ENCODE measurements around the gene FBXL7. TPM values are rescaled to one million over a fixed set of nuclear protein-coding genes. Genes with fewer than 3 reads are reported as not detected.

FBXL7 gene
- total RNA-seq, 1 donor from 2014 or later: 12.3 TPM

DNA sequence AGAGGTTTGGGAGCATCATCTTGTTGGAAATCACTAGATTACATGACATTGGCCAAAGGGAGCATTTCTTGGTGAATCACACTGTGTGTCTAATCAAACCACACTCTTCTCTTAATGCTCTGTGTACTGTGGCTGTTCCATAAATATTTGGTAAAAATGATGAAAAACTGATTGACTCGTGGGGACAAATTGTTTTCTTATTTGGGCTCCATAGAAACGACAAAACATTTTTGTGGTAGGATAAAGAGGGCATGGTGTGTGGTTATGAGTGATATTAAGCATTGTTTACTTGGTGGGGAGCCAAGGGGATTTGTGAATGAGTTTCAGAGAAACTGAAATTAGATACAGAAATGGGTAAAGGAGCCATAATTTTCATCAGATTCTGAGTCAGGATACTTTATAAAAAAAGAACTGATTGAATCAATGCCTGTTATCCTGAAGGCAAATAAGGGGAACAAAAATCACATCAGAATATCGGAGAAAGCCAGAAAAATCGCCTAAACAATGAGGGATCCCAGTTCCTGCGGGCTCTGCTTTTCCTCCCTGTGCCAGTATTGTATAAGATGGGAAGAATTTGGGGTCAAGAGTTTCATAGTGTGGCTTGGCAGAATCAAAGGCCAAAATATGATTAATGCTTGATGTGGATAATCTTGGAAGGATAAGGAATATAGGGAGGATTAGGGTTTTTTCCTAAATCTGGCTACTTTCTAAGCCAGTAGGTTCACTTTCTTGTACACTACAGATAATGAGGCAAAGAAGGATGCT, 33.3 kb downstream of the FBXL7 start:
- Mint-ChIP-seq H3K9me3 (peaks cover 39% of the 10 kb centered on the region), H3K4me3 (no peak overlapping the region), H3K4me1 (peaks cover 4% of the 10 kb centered on the region), H3K27ac (no peak overlapping the region), H3K36me3 (peaks cover 26% of the 10 kb centered on the region), H3K27me3 (ENCODE audit: insufficient read depth, low read depth) (no peaks in the 10 kb centered on the region)
- TF ChIP-seq EZH2 (IDR thresholded peaks at IDR 0.05) (no peak), EZH2phosphoT487 (IDR thresholded peaks at IDR 0.05) (no peak)
- no peak overlapping the region for H3K4me2 ChIP-seq
- peaks cover 5% of the 10 kb centered on the region for H3K4me1 ChIP-seq
- H4K20me1 ChIP-seq (ENCODE audit: low read depth): no peaks in the 10 kb centered on the region
- H3K9ac ChIP-seq: no peak overlapping the region
- H3K27ac ChIP-seq: no peak overlapping the region
- H3K9me3 ChIP-seq (ENCODE audit: low read depth): no peaks in the 10 kb centered on the region
- no peak for DNase-seq (ENCODE audit: low spot score)
- H3K4me3 ChIP-seq: no peak overlapping the region
- peaks cover 89% of the 10 kb centered on the region for H3K79me2 ChIP-seq (ENCODE audit: low read depth)
- H2AFZ ChIP-seq (replicated peaks): no peak overlapping the region
- H3F3A ChIP-seq (ENCODE audit: low read depth): no peaks in the 10 kb centered on the region
- no peaks in the 10 kb centered on the region for H3K36me3 ChIP-seq
- H3K27me3 ChIP-seq: no peaks in the 10 kb centered on the region

DNA sequence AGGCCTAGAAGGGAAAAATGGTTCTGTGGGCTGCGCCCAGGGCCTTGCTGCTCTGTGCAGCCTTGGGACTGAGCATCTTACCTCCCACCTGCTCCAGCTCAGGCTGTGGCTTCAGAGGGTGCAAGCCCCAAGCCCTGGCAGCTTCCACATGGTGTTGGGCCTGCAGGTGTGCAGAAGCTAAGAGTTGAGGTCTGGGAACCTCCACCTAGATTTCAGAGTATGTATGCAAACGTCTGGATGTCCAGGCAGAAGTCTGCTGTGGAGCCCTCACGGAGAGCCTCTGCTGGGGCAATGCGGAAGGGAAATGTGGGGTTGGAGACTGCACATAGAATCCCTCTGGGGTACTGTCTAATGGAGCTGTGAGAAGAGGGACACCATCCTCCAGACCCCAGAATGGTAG, 36.0 kb downstream of the FBXL7 start:
- no peaks in the 10 kb centered on the region for H4K20me1 ChIP-seq (ENCODE audit: low read depth)
- no peak overlapping the region for H3K27ac ChIP-seq
- peaks cover 93% of the 10 kb centered on the region for H3K79me2 ChIP-seq (ENCODE audit: low read depth)
- no peak overlapping the region for H3K4me3 Mint-ChIP-seq
- H3K4me3 ChIP-seq: no peak overlapping the region
- no peaks in the 10 kb centered on the region for H3K9me3 ChIP-seq (ENCODE audit: low read depth)
- H3K27me3 ChIP-seq: no peaks in the 10 kb centered on the region
- no peak overlapping the region for H3K4me2 ChIP-seq
- H3K27me3 Mint-ChIP-seq (ENCODE audit: insufficient read depth, low read depth): no peaks in the 10 kb centered on the region
- no peaks in the 10 kb centered on the region for H3F3A ChIP-seq (ENCODE audit: low read depth)
- no peak for DNase-seq (ENCODE audit: low spot score)
- peaks cover 17% of the 10 kb centered on the region for H3K36me3 Mint-ChIP-seq
- peaks cover 15% of the 10 kb centered on the region for H3K4me1 Mint-ChIP-seq
- peaks cover 18% of the 10 kb centered on the region for H3K4me1 ChIP-seq
- peaks cover 49% of the 10 kb centered on the region for H3K9me3 Mint-ChIP-seq
- H3K27ac Mint-ChIP-seq: no peak overlapping the region
- no peak overlapping the region for H2AFZ ChIP-seq (replicated peaks)
- H3K36me3 ChIP-seq: no peaks in the 10 kb centered on the region
- no peak overlapping the region for H3K9ac ChIP-seq
- TF ChIP-seq CTCF (IDR thresholded peaks at IDR 0.05): no peak
- no peak for TF ChIP-seq EZH2phosphoT487 (IDR thresholded peaks at IDR 0.05)
- no peak for TF ChIP-seq EZH2 (IDR thresholded peaks at IDR 0.05)

GRCh38 chr5:15538516-15538915, 38.5 kb downstream of the FBXL7 start:
- peaks cover 89% of the 10 kb centered on the region for H3K79me2 ChIP-seq (ENCODE audit: low read depth)
- H3K9me3 Mint-ChIP-seq: peaks cover 41% of the 10 kb centered on the region
- H3K27ac Mint-ChIP-seq: no peak overlapping the region
- no peaks in the 10 kb centered on the region for H3K27me3 Mint-ChIP-seq (ENCODE audit: insufficient read depth, low read depth)
- H2AFZ ChIP-seq (replicated peaks): no peak overlapping the region
- no peak overlapping the region for H3K27ac ChIP-seq
- peaks cover 19% of the 10 kb centered on the region for H3K4me1 Mint-ChIP-seq
- H3K4me3 Mint-ChIP-seq: no peak overlapping the region
- peaks cover 19% of the 10 kb centered on the region for H3K4me1 ChIP-seq
- H3F3A ChIP-seq (ENCODE audit: low read depth): no peaks in the 10 kb centered on the region
- no peak for TF ChIP-seq EZH2 (IDR thresholded peaks at IDR 0.05)
- TF ChIP-seq EZH2phosphoT487 (IDR thresholded peaks at IDR 0.05): no peak
- TF ChIP-seq CTCF (IDR thresholded peaks at IDR 0.05): no peak
- H3K4me2 ChIP-seq: no peak overlapping the region
- no peak overlapping the region for H3K4me3 ChIP-seq
- H3K9ac ChIP-seq: no peak overlapping the region
- no peak for DNase-seq (ENCODE audit: low spot score)
- no peaks in the 10 kb centered on the region for H3K27me3 ChIP-seq
- peaks cover 18% of the 10 kb centered on the region for H3K36me3 Mint-ChIP-seq
- H3K9me3 ChIP-seq (ENCODE audit: low read depth): no peaks in the 10 kb centered on the region
- no peaks in the 10 kb centered on the region for H3K36me3 ChIP-seq
- no peaks in the 10 kb centered on the region for H4K20me1 ChIP-seq (ENCODE audit: low read depth)

- Histone ChIP-seq H3K9ac (no peak overlapping the region), H4K20me1 (ENCODE audit: low read depth) (no peaks in the 10 kb centered on the region), H3K79me2 (ENCODE audit: low read depth) (peaks cover 82% of the 10 kb centered on the region), H3K4me1 (peaks cover 34% of the 10 kb centered on the region), H3K4me2 (no peak overlapping the region), H3K27ac (no peak overlapping the region), H3K27me3 (no peaks in the 10 kb centered on the region), H3K9me3 (ENCODE audit: low read depth) (no peaks in the 10 kb centered on the region), H3K36me3 (no peaks in the 10 kb centered on the region), H3K4me3 (no peak overlapping the region), H2AFZ (replicated peaks) (no peak overlapping the region), H3F3A (ENCODE audit: low read depth) (no peaks in the 10 kb centered on the region)
- no peak for DNase-seq (ENCODE audit: low spot score)
- Mint-ChIP-seq H3K4me1 (peaks cover 33% of the 10 kb centered on the region), H3K9me3 (peaks cover 30% of the 10 kb centered on the region), H3K36me3 (peaks cover 17% of the 10 kb centered on the region), H3K27me3 (ENCODE audit: insufficient read depth, low read depth) (no peaks in the 10 kb centered on the region), H3K4me3 (no peak overlapping the region), H3K27ac (no peak overlapping the region)
- TF ChIP-seq EZH2 (IDR thresholded peaks at IDR 0.05) (no peak), EZH2phosphoT487 (IDR thresholded peaks at IDR 0.05) (no peak), CTCF (IDR thresholded peaks at IDR 0.05) (no peak)
These were observed 40.0 kb downstream of the FBXL7 start for GRCh38 chr5:15539951-15540350.
